HG03045 (cell line): Measurements from ENCODE around the gene NANOGP8.
"Not testable (repeated sequence)": the region's sequence is repeated elsewhere in the genome, so short reads cannot be mapped to it uniquely, and the experiment has no call there.

Experiments
- ATAC-seq: cut with Tn5 transposase; IDR thresholded peaks from one replicate; pipeline ENCODE4 v1.9.1; 2021; ENCODE audit warnings: mild to moderate bottlenecking, moderate library complexity; ENCODE audit not compliant: unreplicated experiment

Gene NANOGP8

GRCh38 chr15:35095941-35096340, 10.8 kb upstream of the NANOGP8 start:
- no peak for ATAC-seq

- ATAC-seq = no peak
Observed at GRCh38 chr15:35092846-35093245, 7.8 kb upstream of the NANOGP8 start.

- ATAC-seq = no peak
Observed at GRCh38 chr15:35092311-35092710, 7.2 kb upstream of the NANOGP8 start.

GRCh38 chr15:35090104-35090807, 5.2 kb upstream of the NANOGP8 start:
- ATAC-seq = no peak

- no peak for ATAC-seq
Observed at GRCh38 chr15:35089551-35089950, 4.5 kb upstream of the NANOGP8 start.

GRCh38 chr15:35088329-35088728, 3.2 kb upstream of the NANOGP8 start:
- no peak for ATAC-seq

- ATAC-seq = no peak
Observed at GRCh38 chr15:35087759-35088158, 2.7 kb upstream of the NANOGP8 start.

- not testable (repeated sequence) for ATAC-seq
Observed at GRCh38 chr15:35082371-35083348, 2.4 kb downstream of the NANOGP8 start.

GRCh38 chr15:35081626-35082365, 3.3 kb downstream of the NANOGP8 start:
- ATAC-seq = not testable (repeated sequence)

GRCh38 chr15:35080226-35080625, 4.9 kb downstream of the NANOGP8 start:
- no peak for ATAC-seq

- peak; percentile 66 for ATAC-seq
Observed at GRCh38 chr15:35078221-35078915, 6.7 kb downstream of the NANOGP8 start.

GRCh38 chr15:35071106-35071505, 14.0 kb downstream of the NANOGP8 start:
- ATAC-seq = no peak

- ATAC-seq = no peak
Observed at GRCh38 chr15:35068846-35069475, 16.1 kb downstream of the NANOGP8 start.

GRCh38 chr15:35067496-35068347, 17.4 kb downstream of the NANOGP8 start:
- no peak for ATAC-seq

- ATAC-seq = no peak
Observed at GRCh38 chr15:35066094-35066493, 19.0 kb downstream of the NANOGP8 start.

- no peak for ATAC-seq
Observed at GRCh38 chr15:35064576-35065190, 20.4 kb downstream of the NANOGP8 start.

- ATAC-seq = no peak
Observed at GRCh38 chr15:35062738-35063099, 22.4 kb downstream of the NANOGP8 start.

- ATAC-seq = peak; percentile 55
Observed at GRCh38 chr15:35061825-35062737, 23.0 kb downstream of the NANOGP8 start.
